Progenitor cell of endocrine pancreas (in vitro differentiated cells): ENCODE results near the gene SERPING1. TPM values are rescaled to one million over a fixed set of nuclear protein-coding genes. Genes with fewer than 3 reads are reported as not detected.

Experiments
- DNase-seq: peaks from one replicate; pipeline ENCODE4 v3.0.0; 2021; ENCODE audit warnings: low spot score; ENCODE audit not compliant: unreplicated experiment
- H3K27ac Mint-ChIP-seq: 2 replicates; pipeline ENCODE4 v1.8.0; 2021; ENCODE audit warnings: mild to moderate bottlenecking, moderate library complexity, mixed read lengths
- H3K27me3 Mint-ChIP-seq: 2 replicates; pipeline ENCODE4 v1.8.0; 2021; ENCODE audit warnings: mixed read lengths
- H3K36me3 Mint-ChIP-seq: 2 replicates; pipeline ENCODE4 v1.8.0; 2022; ENCODE audit warnings: mixed read lengths; ENCODE audit not compliant: insufficient read depth
- H3K4me1 Mint-ChIP-seq: 2 replicates; pipeline ENCODE4 v1.8.0; 2021; ENCODE audit warnings: low read depth, mixed read lengths
- H3K4me3 Mint-ChIP-seq: 2 replicates; pipeline ENCODE4 v1.8.0; 2021; ENCODE audit warnings: low read depth, mild to moderate bottlenecking, moderate library complexity, mixed read lengths
- H3K9me3 Mint-ChIP-seq: 2 replicates; pipeline ENCODE4 v1.8.0; 2021; ENCODE audit warnings: low read depth, mixed read lengths
- CTCF ChIP-seq: fragments of 200-600 bp; sonication (generic); IDR thresholded peaks from one replicate; pipeline ENCODE4 v1.5.0; 2021; ENCODE audit warnings: antibody characterized with exemption, mild to moderate bottlenecking; ENCODE audit not compliant: unreplicated experiment
- total RNA-seq: library from RNA; stranded (reverse); gene quantifications from 2 replicates; pipeline ENCODE4 v1.2.1, GENCODE V29; 2021

The SERPING1 gene
- total RNA-seq, 1 donor from 2014 or later = 190 TPM

- DNase-seq = no peak
- Mint-ChIP-seq H3K36me3 (peaks cover 1% of the 10 kb centered on the region), H3K4me3 (no peak overlapping the region), H3K27ac (no peak overlapping the region), H3K27me3 (peaks cover 4% of the 10 kb centered on the region), H3K9me3 (no peaks in the 10 kb centered on the region), H3K4me1 (peaks cover 15% of the 10 kb centered on the region)
- TF ChIP-seq CTCF = no peak
Measured at GRCh38 chr11:57635246-57635645, 37.8 kb downstream of the SERPING1 start.

DNA sequence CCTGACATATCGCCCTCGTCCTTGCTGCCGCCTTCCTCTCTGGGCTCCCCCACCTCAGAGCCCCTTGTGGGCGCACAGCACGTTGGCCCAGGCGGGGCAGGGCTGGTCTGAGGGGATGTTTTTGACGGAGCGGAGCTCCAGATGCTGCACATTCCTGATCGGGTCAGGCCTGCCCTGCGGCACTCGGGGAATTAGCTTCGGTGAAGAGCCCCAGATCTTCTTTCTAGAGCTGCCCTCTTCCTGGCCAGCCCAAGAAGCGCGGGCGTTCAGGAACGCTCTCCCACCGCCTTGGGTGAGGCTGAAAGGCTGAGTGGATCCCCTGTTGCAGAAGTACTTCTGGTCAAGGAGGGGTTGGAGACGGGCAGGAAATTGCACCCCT is 40.1 kb downstream of the SERPING1 start:
- peaks cover 32% of the 10 kb centered on the region for H3K4me1 Mint-ChIP-seq
- H3K27me3 Mint-ChIP-seq = no peaks in the 10 kb centered on the region
- H3K27ac Mint-ChIP-seq = peak overlapping the region; percentile 98
- no peak for TF ChIP-seq CTCF
- H3K36me3 Mint-ChIP-seq = peaks cover 5% of the 10 kb centered on the region
- peak overlapping the region; percentile 98 for H3K4me3 Mint-ChIP-seq
- DNase-seq = no peak
- H3K9me3 Mint-ChIP-seq = no peaks in the 10 kb centered on the region

DNA sequence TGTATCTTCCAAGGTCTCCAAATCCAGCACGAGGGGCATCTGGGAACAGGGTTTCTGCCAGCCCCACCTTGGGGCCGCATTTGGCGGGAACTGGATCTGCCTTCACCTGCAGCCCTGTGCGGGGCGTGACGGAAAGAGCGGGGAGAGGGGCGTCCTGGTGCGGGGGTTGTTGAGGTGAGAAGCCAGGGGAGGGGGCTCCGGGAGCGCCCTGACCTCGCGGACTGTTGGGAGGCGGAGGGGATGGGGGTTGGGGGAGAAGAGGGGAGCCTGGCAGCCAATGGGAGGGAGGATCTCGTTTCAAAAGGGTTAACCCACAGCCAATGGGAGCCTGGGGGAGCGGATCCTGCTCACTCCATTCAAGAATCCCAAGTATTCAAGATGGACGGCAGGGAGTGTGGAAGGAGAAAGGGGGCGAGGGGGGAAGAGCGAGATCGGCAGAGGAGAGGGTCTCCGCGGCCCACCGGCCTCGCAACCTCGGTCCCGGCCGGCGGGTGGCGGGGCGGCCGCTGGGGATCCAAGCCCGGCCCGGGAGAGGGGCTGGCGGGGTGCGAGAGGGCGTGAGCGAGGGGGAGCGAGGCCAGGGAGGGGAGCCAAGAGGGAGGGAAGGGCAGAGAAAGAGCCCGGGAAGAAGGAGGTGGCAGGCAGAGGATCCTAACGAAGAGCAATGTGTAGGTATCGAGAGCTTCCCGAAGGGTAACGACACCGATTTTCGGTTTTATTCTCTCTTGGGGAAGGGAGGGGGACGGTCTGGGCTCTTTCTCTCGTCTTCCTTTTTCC is 40.7 kb downstream of the SERPING1 start:
- Mint-ChIP-seq H3K4me3 (peak overlapping the region; percentile 98), H3K36me3 (peaks cover 7% of the 10 kb centered on the region), H3K4me1 (peaks cover 34% of the 10 kb centered on the region), H3K27me3 (no peaks in the 10 kb centered on the region), H3K27ac (peak overlapping the region; percentile 98), H3K9me3 (no peaks in the 10 kb centered on the region)
- DNase-seq = peak; percentile 76
- TF ChIP-seq CTCF = no peak

GRCh38 chr11:57638811-57639320 is 41.4 kb downstream of the SERPING1 start:
- no peaks in the 10 kb centered on the region for H3K27me3 Mint-ChIP-seq
- peak overlapping the region; percentile 98 for H3K4me3 Mint-ChIP-seq
- H3K4me1 Mint-ChIP-seq = peaks cover 40% of the 10 kb centered on the region
- H3K36me3 Mint-ChIP-seq = peaks cover 12% of the 10 kb centered on the region
- H3K27ac Mint-ChIP-seq = peak overlapping the region; percentile 98
- no peak for TF ChIP-seq CTCF
- no peaks in the 10 kb centered on the region for H3K9me3 Mint-ChIP-seq
- no peak for DNase-seq

- peak; percentile 27 for TF ChIP-seq CTCF
- DNase-seq = peak; percentile 88
- H3K27me3 Mint-ChIP-seq = no peaks in the 10 kb centered on the region
- H3K27ac Mint-ChIP-seq = peak overlapping the region; percentile 98
- no peaks in the 10 kb centered on the region for H3K9me3 Mint-ChIP-seq
- H3K4me1 Mint-ChIP-seq = peaks cover 42% of the 10 kb centered on the region
- H3K4me3 Mint-ChIP-seq = peak overlapping the region; percentile 98
- peaks cover 12% of the 10 kb centered on the region for H3K36me3 Mint-ChIP-seq
Measured at GRCh38 chr11:57639321-57640067, 42.0 kb downstream of the SERPING1 start.
